NCI-H1048 (cell line): ENCODE data around the gene MBIP.
"Not testable (repeated sequence)": the region's sequence is repeated elsewhere in the genome, so short reads cannot be mapped to it uniquely, and the experiment has no call there.

ENCODE experiments used
- DNase-seq: peaks from one replicate; lab custom pipeline; 2025; lab: John Stamatoyannopoulos, UW

Gene MBIP

GRCh38 chr14:36320200-36320896, at the start of gene MBIP:
Gene MBIP, minus strand, starts transcription at chr14:36320637. Its CDS starts 49 bp downstream, at chr14:36320588.
- peak; percentile 91 for DNase-seq

- no peak for DNase-seq
Measured at GRCh38 chr14:36367985-36368774, 47.7 kb upstream of the MBIP start.

- DNase-seq = no peak
Measured at GRCh38 chr14:36365766-36366165, 45.3 kb upstream of the MBIP start.

GRCh38 chr14:36363704-36364103, 43.3 kb upstream of the MBIP start:
- no peak for DNase-seq

GRCh38 chr14:36362648-36363047, 42.2 kb upstream of the MBIP start:
- no peak for DNase-seq

GRCh38 chr14:36361210-36361853, 40.9 kb upstream of the MBIP start:
- no peak for DNase-seq

- no peak for DNase-seq
Measured at GRCh38 chr14:36356862-36357261, 36.4 kb upstream of the MBIP start.

GRCh38 chr14:36346052-36346451, 25.6 kb upstream of the MBIP start:
- DNase-seq = no peak

- DNase-seq = no peak
Measured at GRCh38 chr14:36344211-36344610, 23.8 kb upstream of the MBIP start.

GRCh38 chr14:36341811-36342210, 21.4 kb upstream of the MBIP start:
- not testable (repeated sequence) for DNase-seq

GRCh38 chr14:36340276-36340890, 19.9 kb upstream of the MBIP start:
- no peak for DNase-seq

GRCh38 chr14:36339816-36340215, 19.4 kb upstream of the MBIP start:
- DNase-seq = no peak

GRCh38 chr14:36333119-36333518, 12.7 kb upstream of the MBIP start:
- DNase-seq = no peak

- not testable (repeated sequence) for DNase-seq
Measured at GRCh38 chr14:36327573-36327972, 7.1 kb upstream of the MBIP start.

GRCh38 chr14:36325853-36326252, 5.4 kb upstream of the MBIP start:
- DNase-seq = no peak

GRCh38 chr14:36324897-36325296, 4.5 kb upstream of the MBIP start:
- DNase-seq = no peak

GRCh38 chr14:36320897-36321381, 502 bp upstream of the MBIP start:
- no peak for DNase-seq

GRCh38 chr14:36319899-36320199, 588 bp downstream of the MBIP start:
- no peak for DNase-seq

- DNase-seq = no peak
Measured at GRCh38 chr14:36317650-36318049, 2.8 kb downstream of the MBIP start.

- no peak for DNase-seq
Measured at GRCh38 chr14:36316131-36316530, 4.3 kb downstream of the MBIP start.

- DNase-seq = no peak
Measured at GRCh38 chr14:36315159-36315853, 5.1 kb downstream of the MBIP start.

- DNase-seq = no peak
Measured at GRCh38 chr14:36313898-36314297, 6.5 kb downstream of the MBIP start.
